ENCODE data around the gene PTPRR.

PTPRR gene, protein sequence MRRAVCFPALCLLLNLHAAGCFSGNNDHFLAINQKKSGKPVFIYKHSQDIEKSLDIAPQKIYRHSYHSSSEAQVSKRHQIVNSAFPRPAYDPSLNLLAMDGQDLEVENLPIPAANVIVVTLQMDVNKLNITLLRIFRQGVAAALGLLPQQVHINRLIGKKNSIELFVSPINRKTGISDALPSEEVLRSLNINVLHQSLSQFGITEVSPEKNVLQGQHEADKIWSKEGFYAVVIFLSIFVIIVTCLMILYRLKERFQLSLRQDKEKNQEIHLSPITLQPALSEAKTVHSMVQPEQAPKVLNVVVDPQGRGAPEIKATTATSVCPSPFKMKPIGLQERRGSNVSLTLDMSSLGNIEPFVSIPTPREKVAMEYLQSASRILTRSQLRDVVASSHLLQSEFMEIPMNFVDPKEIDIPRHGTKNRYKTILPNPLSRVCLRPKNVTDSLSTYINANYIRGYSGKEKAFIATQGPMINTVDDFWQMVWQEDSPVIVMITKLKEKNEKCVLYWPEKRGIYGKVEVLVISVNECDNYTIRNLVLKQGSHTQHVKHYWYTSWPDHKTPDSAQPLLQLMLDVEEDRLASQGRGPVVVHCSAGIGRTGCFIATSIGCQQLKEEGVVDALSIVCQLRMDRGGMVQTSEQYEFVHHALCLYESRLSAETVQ

DNA sequence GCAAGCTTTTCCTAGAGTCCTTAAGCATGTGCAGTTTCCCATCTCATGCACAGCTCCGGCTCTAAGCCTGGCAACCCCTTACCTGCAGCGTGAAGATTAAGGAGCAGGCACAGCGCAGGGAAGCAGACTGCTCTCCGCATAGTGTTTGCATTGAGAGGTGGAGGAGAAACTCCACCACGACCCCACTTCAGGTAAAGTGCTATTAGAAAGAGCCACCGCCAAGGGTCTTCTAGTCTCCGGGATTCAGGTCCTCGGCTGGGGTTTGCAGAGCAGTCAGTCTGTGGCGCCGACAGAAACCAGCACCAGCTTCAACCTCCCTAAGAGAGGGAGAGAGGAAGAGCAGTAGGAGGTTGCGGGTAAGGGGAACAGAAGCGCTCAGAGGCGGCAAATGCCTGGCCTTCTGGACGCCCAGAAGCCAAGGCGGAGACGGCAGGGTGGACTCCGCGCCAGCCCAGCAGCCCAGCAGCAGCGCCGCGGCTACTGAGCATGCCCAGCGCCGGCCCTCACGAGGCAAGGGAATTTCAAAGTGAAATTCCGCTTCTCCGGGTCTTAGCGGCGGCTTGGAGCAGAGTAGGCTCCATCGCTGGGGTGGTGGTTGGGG is at the start of gene PTPRR:
Gene PTPRR (minus strand): TSS at position 488 of the 601 bp plus-strand sequence. CDS start 348 bp downstream, at position 140.
- DNase-seq (ENCODE audit: low spot score) = no peak
- no peaks in the 10 kb centered on the region for H3K9me3 Mint-ChIP-seq
- no peak within 1 kb of the TSS for H3K27ac Mint-ChIP-seq
- peaks cover 7% of the 10 kb centered on the region for H3K27me3 Mint-ChIP-seq (ENCODE audit: low read depth)
- no peaks in the 10 kb centered on the region for H3K4me1 Mint-ChIP-seq (ENCODE audit: low read depth)
- no peaks in the 10 kb centered on the region for H3K36me3 Mint-ChIP-seq (ENCODE audit: low read depth)
- no peak within 1 kb of the TSS for H3K4me3 Mint-ChIP-seq

DNA sequence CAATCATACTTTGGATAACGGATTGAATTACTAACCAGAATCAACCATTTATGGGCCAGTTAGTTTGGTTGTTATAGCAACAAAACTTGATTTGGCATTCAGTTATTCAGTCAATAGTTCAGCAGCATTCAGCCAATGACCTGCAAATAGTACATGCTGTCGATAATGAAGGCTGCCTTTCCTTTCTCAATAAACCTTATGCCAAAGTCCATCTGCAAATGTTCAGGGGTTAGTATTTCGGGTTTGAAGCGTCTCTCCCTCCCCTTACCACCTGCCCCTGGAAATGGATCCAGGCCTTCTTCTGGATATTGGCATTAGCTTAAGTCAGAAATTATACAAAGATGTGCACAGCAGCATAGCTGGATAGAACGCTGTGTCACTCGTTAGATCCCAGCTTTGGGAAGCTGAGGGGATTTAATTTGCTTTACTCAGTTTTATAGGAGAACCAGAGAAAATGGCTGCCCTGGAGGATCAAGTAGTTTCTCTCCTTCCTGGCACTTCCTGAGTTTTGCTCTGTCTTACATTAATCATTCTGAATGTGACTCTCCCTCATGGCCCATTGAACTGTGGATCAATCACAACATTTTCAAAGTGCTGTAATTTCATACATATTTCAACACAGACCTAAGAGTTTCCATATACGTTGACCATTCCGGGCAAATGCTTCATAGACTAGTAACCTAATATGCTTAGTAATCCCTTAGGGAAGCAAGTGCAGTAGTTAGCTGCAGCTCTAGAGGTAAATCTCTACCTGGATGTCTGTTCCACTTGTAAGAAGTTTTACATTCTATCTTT is 46.7 kb upstream of the PTPRR start:
- no peak for DNase-seq (ENCODE audit: low spot score)

DNA sequence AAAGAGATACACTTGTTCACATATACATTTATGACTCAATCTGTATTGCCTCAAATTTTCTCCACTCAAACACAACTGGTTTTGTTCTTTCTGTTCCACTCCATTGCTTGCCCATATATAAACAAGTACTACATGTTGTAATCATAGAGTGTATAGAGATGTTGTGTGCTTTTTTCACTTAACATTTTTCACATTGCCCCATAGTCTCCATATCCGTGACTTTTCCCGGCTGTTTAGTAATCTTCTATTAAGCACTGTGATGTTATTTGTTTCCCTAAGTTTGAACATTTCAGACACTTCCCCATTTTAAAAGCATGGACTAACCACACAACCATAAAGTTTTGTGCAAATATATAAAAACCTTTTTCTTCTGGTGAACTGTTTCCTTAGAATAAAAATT is 45.5 kb upstream of the PTPRR start:
- no peak overlapping the region for H3K4me3 Mint-ChIP-seq
- H3K4me1 Mint-ChIP-seq (ENCODE audit: low read depth) = no peaks in the 10 kb centered on the region
- no peak for DNase-seq (ENCODE audit: low spot score)
- no peaks in the 10 kb centered on the region for H3K36me3 Mint-ChIP-seq (ENCODE audit: low read depth)
- no peak overlapping the region for H3K27ac Mint-ChIP-seq
- H3K27me3 Mint-ChIP-seq (ENCODE audit: low read depth) = no peaks in the 10 kb centered on the region
- H3K9me3 Mint-ChIP-seq = peaks cover 3% of the 10 kb centered on the region

More for the DNA sequence above, 46.7 kb upstream of the PTPRR start:
- Mint-ChIP-seq H3K9me3 (peaks cover 3% of the 10 kb centered on the region), H3K27me3 (ENCODE audit: low read depth) (no peaks in the 10 kb centered on the region), H3K4me1 (ENCODE audit: low read depth) (no peaks in the 10 kb centered on the region), H3K4me3 (no peak overlapping the region), H3K27ac (no peak overlapping the region), H3K36me3 (ENCODE audit: low read depth) (no peaks in the 10 kb centered on the region)

DNA sequence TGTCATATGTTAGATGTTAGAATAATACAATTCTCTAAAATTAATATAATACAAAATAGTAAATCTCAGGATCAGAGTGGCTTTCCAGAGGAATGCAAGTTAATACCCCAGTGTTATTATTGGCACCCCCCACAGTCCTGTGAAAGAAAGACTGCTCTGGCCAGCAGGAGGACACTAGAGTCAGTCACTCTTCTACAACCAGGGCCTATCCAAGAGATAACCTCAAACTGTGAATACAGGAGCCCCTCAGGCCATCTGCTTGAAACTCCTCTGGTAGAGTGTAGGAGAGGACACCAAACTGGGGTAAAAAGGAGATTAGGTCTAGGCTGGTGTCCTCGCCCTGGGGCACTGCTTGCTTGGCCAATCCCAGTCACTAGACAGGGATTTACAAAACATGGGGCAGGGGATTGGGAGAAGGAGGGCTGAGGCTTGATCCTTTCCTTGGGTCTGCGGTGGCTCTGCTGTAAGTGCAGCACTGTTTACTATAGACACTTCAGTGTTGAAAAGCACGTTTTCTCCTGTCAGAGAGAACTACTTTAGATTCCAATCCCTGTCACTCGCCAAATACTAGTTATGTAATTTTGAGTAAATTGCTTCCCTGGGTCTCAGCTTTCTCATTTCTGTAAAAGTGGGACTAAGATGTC is 44.5 kb upstream of the PTPRR start:
- no peak for DNase-seq (ENCODE audit: low spot score)
- no peaks in the 10 kb centered on the region for H3K4me1 Mint-ChIP-seq (ENCODE audit: low read depth)
- no peaks in the 10 kb centered on the region for H3K27me3 Mint-ChIP-seq (ENCODE audit: low read depth)
- H3K9me3 Mint-ChIP-seq = peaks cover 3% of the 10 kb centered on the region
- no peak overlapping the region for H3K27ac Mint-ChIP-seq
- H3K4me3 Mint-ChIP-seq = no peak overlapping the region
- H3K36me3 Mint-ChIP-seq (ENCODE audit: low read depth) = no peaks in the 10 kb centered on the region

DNA sequence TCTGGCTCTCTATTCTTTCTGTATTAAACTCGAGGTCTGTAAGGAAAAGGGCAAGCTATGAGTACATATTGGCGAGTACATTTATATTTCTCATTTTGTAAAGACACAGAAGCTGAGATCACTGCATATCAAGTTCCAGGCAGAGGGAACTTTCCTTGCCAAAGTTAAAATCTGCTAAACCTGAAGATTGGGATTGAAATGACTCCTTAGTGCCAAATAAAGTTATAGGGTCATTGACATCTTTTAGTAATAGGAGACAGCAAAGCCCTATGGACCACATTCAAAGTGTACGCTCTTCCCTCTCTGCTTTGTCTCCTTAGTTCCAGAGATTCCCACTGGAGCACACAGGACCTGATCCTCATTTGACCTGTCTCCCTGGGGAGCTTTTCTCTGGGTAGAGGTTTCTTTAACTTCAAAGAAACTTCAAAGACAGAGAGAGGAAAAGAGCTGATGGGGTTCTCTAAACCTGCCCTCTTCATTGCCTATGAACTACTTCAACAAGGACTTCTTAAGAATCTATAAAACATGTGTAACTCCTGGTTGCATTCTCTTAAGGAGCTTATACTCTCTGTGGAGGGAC is 42.6 kb upstream of the PTPRR start:
- no peak for DNase-seq (ENCODE audit: low spot score)
- Mint-ChIP-seq H3K27ac (no peak overlapping the region), H3K4me3 (no peak overlapping the region), H3K36me3 (ENCODE audit: low read depth) (no peaks in the 10 kb centered on the region), H3K4me1 (ENCODE audit: low read depth) (no peaks in the 10 kb centered on the region), H3K27me3 (ENCODE audit: low read depth) (no peaks in the 10 kb centered on the region), H3K9me3 (no peaks in the 10 kb centered on the region)

DNA sequence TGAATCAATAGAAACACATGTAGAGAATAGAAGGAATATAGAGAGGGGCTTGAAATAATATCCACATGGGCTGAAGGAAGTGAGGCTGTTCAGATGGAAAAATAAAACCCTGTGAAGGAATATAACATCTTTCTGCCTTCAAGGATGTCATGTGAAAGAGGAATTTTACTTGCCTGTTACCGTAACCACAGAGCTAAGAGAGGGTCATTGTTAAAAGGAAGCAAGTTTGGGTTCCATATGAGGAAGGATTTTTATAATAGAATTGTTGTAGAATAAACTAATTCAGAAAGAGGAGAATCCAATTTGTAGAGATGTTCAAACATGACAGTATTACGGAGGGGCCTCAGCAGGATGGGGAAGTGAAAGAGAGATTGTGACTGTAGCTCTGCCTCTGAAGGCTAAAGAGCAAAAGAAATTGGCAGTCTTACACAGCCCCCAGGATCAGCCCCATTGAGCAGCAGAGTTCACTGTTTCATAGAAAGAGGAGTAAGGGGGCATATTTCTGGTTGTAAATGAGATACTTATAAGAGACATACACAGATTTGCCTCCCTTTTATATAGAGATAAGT is 41.8 kb upstream of the PTPRR start:
- H3K4me1 Mint-ChIP-seq (ENCODE audit: low read depth) = no peaks in the 10 kb centered on the region
- H3K27me3 Mint-ChIP-seq (ENCODE audit: low read depth) = no peaks in the 10 kb centered on the region
- DNase-seq (ENCODE audit: low spot score) = no peak
- no peaks in the 10 kb centered on the region for H3K9me3 Mint-ChIP-seq
- no peak overlapping the region for H3K27ac Mint-ChIP-seq
- no peaks in the 10 kb centered on the region for H3K36me3 Mint-ChIP-seq (ENCODE audit: low read depth)
- no peak overlapping the region for H3K4me3 Mint-ChIP-seq

DNA sequence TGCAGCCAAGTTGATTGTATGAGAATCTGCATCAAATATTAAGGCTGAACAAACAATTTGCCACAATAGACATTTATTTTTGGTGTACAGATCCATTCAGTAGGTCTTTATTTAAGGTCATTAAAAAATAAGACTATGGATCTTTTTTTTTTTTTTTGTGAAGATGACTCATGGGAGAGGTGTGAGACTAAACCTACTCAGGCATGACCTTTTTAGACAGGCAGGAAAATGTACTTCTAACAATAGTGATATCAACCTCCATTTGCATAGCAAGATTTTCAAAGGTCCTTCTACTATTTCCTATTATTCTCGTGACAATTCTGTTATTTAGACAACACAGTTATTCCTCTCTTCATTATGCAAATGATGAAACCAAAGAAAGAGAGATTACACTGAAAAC is 39.9 kb upstream of the PTPRR start:
- Mint-ChIP-seq H3K27me3 (ENCODE audit: low read depth) (no peaks in the 10 kb centered on the region), H3K4me1 (ENCODE audit: low read depth) (no peaks in the 10 kb centered on the region), H3K9me3 (no peaks in the 10 kb centered on the region), H3K4me3 (no peak overlapping the region), H3K27ac (no peak overlapping the region), H3K36me3 (ENCODE audit: low read depth) (no peaks in the 10 kb centered on the region)
- no peak for DNase-seq (ENCODE audit: low spot score)

DNA sequence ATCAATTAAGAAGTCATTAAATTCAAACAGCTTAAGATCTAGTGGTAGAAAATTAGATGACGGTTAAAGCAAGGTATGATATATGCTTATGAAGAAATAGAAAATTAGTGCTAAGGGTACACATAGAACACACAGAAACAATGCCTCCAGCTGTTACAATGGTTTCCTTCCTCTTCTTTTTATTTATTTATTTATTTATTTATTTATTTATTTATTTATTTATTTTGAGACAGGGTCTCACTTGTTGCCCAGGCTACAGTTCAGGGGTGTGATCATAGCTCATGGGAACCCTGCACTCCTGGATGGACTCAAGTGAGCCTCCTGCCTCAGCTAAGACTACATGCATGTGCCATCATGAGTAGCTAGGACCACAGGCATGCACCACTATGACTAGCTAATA is 34.9 kb upstream of the PTPRR start:
- Mint-ChIP-seq H3K27me3 (ENCODE audit: low read depth) (no peaks in the 10 kb centered on the region), H3K9me3 (no peaks in the 10 kb centered on the region), H3K27ac (no peak overlapping the region), H3K4me3 (no peak overlapping the region), H3K4me1 (ENCODE audit: low read depth) (no peaks in the 10 kb centered on the region), H3K36me3 (ENCODE audit: low read depth) (no peaks in the 10 kb centered on the region)
- DNase-seq (ENCODE audit: low spot score) = no peak

DNA sequence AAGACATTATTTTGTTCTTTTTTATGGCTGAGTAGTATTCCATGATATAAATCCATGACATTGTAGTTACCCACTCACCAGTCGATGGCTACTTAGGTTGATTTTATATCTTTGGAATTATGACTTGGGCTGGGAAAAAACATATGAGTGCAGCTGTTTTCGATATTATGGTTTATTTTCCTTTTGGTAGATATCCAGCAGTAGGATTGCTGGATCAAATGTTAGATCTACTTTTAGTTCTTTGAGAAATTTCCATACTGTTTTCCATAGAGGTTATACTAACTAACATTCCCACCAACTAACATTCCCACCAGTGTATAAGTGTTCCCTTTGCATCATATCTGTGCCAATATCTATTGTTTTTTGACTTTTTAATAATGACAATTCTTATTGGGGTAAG is 29.9 kb upstream of the PTPRR start:
- Mint-ChIP-seq H3K4me3 (no peak overlapping the region), H3K9me3 (peaks cover 3% of the 10 kb centered on the region), H3K4me1 (ENCODE audit: low read depth) (no peaks in the 10 kb centered on the region), H3K27me3 (ENCODE audit: low read depth) (no peaks in the 10 kb centered on the region), H3K36me3 (ENCODE audit: low read depth) (no peaks in the 10 kb centered on the region), H3K27ac (no peak overlapping the region)
- no peak for DNase-seq (ENCODE audit: low spot score)

DNA sequence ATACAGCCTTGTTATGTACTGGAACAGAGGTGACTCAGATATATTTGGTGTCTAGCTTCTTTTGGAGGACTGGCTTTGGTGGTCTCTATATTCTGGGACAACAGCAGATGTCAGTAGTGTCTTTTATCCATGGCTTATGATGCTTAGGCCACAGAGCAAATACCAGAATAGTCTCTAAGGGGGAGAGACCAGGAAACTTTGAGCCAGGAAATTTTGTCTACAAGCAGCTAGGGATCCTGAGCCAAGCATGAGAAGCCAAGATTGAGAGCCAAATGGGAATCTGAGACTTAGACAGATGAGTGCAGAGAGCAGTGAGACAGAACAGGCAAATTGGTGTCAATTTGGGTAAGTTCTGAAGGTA is 28.4 kb upstream of the PTPRR start:
- H3K9me3 Mint-ChIP-seq = peaks cover 8% of the 10 kb centered on the region
- no peak for DNase-seq (ENCODE audit: low spot score)
- no peaks in the 10 kb centered on the region for H3K27me3 Mint-ChIP-seq (ENCODE audit: low read depth)
- no peaks in the 10 kb centered on the region for H3K36me3 Mint-ChIP-seq (ENCODE audit: low read depth)
- no peak overlapping the region for H3K4me3 Mint-ChIP-seq
- H3K4me1 Mint-ChIP-seq (ENCODE audit: low read depth) = no peaks in the 10 kb centered on the region
- no peak overlapping the region for H3K27ac Mint-ChIP-seq

DNA sequence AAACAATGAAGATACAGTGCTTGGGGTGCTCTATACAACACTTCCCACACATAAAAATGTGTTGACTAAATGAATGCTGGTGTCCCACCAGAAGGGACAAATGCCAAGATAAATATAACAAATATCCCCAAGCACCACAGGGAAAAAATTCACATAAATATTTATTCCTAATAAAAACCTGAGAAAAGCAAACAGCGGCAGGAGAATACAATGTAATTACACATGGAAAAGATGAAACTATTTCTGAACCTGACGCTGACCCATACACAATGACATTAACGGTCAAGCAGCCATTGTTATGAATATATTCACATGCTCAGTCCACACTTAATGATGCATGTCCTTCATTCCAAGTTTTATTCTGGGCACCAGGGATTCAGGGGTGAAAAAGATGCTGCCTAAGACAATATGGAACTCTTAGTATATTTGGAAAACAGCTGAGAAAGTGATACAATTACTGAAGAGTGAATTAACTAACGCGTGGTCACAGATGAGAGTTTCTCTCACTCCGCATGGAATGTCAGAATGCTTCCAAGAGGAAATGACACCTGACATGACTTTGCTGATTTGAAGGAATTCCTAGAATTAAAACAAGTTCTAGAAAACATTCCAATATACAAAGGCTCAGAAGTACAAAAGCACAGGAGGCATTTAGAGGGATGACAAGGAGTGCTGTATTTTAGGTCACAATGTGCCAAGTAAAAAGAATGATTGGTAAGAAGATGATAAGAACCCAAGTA is 27.9 kb upstream of the PTPRR start:
- Mint-ChIP-seq H3K4me3 (no peak overlapping the region), H3K9me3 (peaks cover 13% of the 10 kb centered on the region)
- DNase-seq (ENCODE audit: low spot score) = no peak

DNA sequence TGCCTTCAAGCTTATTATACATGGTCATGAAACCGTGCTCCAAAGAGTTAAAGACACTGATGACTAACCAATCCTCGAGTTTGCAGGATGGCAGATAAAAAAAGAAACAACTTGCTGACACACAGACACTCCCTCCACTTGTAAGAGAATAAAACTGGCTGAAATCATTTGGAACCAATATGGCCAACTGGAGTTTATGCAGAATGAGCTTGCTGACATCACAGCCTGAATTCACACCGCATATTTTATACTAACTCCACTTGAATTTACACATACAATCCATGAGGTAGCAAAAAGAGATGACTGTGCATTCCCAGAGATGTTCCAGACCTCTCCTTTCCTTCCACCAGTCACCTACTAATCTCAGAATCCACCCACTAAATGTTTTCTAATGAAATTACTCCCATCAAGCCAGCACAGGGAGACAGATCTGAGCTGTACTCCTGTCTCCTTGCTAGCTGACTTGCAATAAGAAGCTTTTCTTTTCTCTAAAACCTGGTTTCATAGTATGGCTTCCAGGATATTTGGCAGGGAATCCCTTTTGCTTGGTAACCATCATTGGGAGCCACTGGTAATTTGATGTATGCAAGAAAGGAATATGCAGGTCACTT is 15.8 kb upstream of the PTPRR start:
- no peaks in the 10 kb centered on the region for H3K4me1 Mint-ChIP-seq (ENCODE audit: low read depth)
- no peaks in the 10 kb centered on the region for H3K27me3 Mint-ChIP-seq (ENCODE audit: low read depth)
- H3K36me3 Mint-ChIP-seq (ENCODE audit: low read depth) = no peaks in the 10 kb centered on the region
- H3K9me3 Mint-ChIP-seq = no peaks in the 10 kb centered on the region
- no peak overlapping the region for H3K4me3 Mint-ChIP-seq
- H3K27ac Mint-ChIP-seq = no peak overlapping the region
- no peak for DNase-seq (ENCODE audit: low spot score)

More for the DNA sequence above, 27.9 kb upstream of the PTPRR start:
- no peaks in the 10 kb centered on the region for H3K27me3 Mint-ChIP-seq (ENCODE audit: low read depth)
- no peaks in the 10 kb centered on the region for H3K36me3 Mint-ChIP-seq (ENCODE audit: low read depth)
- H3K27ac Mint-ChIP-seq = no peak overlapping the region
- no peaks in the 10 kb centered on the region for H3K4me1 Mint-ChIP-seq (ENCODE audit: low read depth)

Measured in T-helper 2 cell treated with Interferon-gamma antibody and Interleukin-4, amounts not matched to agents 5 μg/mL and 100 μg/mL, for 36 hours (primary cell).